HG03045 (cell line): Measurements from ENCODE around the gene GNRHR.
"Not testable (repeated sequence)": the region's sequence is repeated elsewhere in the genome, so short reads cannot be mapped to it uniquely, and the experiment has no call there.

Experiments used
- ATAC-seq: cut with Tn5 transposase; IDR thresholded peaks from one replicate; pipeline ENCODE4 v1.9.1; 2021; ENCODE audit warnings: mild to moderate bottlenecking, moderate library complexity; ENCODE audit not compliant: unreplicated experiment

GNRHR gene

GRCh38 chr4:67730511-67730910 lies 23.7 kb downstream of the GNRHR start:
- not testable (repeated sequence) for ATAC-seq

- ATAC-seq = no peak
Measured at GRCh38 chr4:67727124-67727850, 26.9 kb downstream of the GNRHR start.

GRCh38 chr4:67725981-67726380 lies 28.2 kb downstream of the GNRHR start:
- ATAC-seq = no peak

GRCh38 chr4:67725132-67725531 lies 29.1 kb downstream of the GNRHR start:
- ATAC-seq = no peak

GRCh38 chr4:67723949-67724348 lies 30.2 kb downstream of the GNRHR start:
- no peak for ATAC-seq

- ATAC-seq = no peak
Measured at GRCh38 chr4:67723341-67723740, 30.8 kb downstream of the GNRHR start.

- ATAC-seq = no peak
Measured at GRCh38 chr4:67721770-67722597, 32.2 kb downstream of the GNRHR start.

- ATAC-seq = no peak
Measured at GRCh38 chr4:67721315-67721769, 32.8 kb downstream of the GNRHR start.

GRCh38 chr4:67719953-67720617 lies 34.1 kb downstream of the GNRHR start:
- ATAC-seq = no peak

GRCh38 chr4:67718848-67719247 lies 35.3 kb downstream of the GNRHR start:
- no peak for ATAC-seq

GRCh38 chr4:67717586-67717985 lies 36.6 kb downstream of the GNRHR start:
- no peak for ATAC-seq

- no peak for ATAC-seq
Measured at GRCh38 chr4:67714955-67715354, 39.2 kb downstream of the GNRHR start.

- peak; percentile 67 for ATAC-seq
Measured at GRCh38 chr4:67714248-67714583, 40.0 kb downstream of the GNRHR start.

- ATAC-seq = no peak
Measured at GRCh38 chr4:67713529-67714247, 40.5 kb downstream of the GNRHR start.

GRCh38 chr4:67712650-67713528 lies 41.3 kb downstream of the GNRHR start:
- no peak for ATAC-seq

- no peak for ATAC-seq
Measured at GRCh38 chr4:67712000-67712625, 42.1 kb downstream of the GNRHR start.

- not testable (repeated sequence) for ATAC-seq
Measured at GRCh38 chr4:67706682-67707081, 47.5 kb downstream of the GNRHR start.

GRCh38 chr4:67704843-67705242 lies 49.3 kb downstream of the GNRHR start:
- no peak for ATAC-seq

- ATAC-seq = no peak
Measured at GRCh38 chr4:67702166-67702565, 52.0 kb downstream of the GNRHR start.

GRCh38 chr4:67701517-67701850 lies 52.7 kb downstream of the GNRHR start:
- ATAC-seq = no peak
